Spleen (tissue), 7 donors: Measurements from ENCODE around the gene TNS1.

Source experiments
- POLR2AphosphoS5 ChIP-seq, 3 donors: sonication (generic); formaldehyde crosslinking; IDR thresholded peaks; one replicate each; pipeline ENCODE4 v1.5.1; 2017; ENCODE audit warnings: antibody characterized with exemption in 3 of 3
- TF ChIP-seq, protein P1 (sequence below), 11 experiments: fragments of 200-600 bp in 7 of 11; fragments of 450-650 bp in 4 of 11; sonication (generic) in 4 of 11; IDR thresholded peaks in 8 of 11; conservative IDR thresholded peaks in 3 of 11; 1 replicate in 7 of 11; 2 replicates in 4 of 11; pipeline versions ENCODE4 v1.4.0 to v1.8.0; 2016 to 2021; ENCODE audit warnings: antibody characterized with exemption in 11 of 11, inconsistent platforms in 4 of 11, mild to moderate bottlenecking in 1 of 11
- donor health status: DM: no; HTN: no; CAD: no; lungs with moderate emphysema.
- donor health status: DM: no; HTN: no; CAD: no.
- donor health status: DM: no; HTN: no; CAD: no.

DNA sequence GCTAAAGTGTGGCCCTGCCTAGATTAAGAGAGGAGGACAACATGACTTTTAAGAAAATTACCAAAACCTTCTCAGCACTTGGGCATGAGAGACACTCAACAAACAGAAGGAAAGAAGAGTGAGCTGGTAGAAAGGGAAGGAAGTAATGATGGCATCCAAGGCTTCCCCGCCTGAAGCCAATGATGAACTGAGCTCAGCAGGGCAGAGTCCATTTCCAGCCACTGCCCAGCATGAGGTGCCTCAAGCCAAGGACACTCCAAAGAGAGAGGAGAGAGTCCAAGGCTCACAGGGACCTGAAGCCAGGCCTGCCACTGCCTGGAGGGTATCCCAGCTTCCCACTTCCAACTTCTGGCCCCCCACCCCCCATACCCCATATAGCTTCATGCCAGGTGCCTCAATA, 9.5 kb upstream of the TNS1 start:
- TF ChIP-seq, protein P1, sequence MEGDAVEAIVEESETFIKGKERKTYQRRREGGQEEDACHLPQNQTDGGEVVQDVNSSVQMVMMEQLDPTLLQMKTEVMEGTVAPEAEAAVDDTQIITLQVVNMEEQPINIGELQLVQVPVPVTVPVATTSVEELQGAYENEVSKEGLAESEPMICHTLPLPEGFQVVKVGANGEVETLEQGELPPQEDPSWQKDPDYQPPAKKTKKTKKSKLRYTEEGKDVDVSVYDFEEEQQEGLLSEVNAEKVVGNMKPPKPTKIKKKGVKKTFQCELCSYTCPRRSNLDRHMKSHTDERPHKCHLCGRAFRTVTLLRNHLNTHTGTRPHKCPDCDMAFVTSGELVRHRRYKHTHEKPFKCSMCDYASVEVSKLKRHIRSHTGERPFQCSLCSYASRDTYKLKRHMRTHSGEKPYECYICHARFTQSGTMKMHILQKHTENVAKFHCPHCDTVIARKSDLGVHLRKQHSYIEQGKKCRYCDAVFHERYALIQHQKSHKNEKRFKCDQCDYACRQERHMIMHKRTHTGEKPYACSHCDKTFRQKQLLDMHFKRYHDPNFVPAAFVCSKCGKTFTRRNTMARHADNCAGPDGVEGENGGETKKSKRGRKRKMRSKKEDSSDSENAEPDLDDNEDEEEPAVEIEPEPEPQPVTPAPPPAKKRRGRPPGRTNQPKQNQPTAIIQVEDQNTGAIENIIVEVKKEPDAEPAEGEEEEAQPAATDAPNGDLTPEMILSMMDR (IDR thresholded peaks at IDR 0.05 in 8 of 11, conservative IDR thresholded peaks at IDR 0.05 in 3 of 11): no peak
- TF ChIP-seq POLR2AphosphoS5 (IDR thresholded peaks at IDR 0.05): no peak
